Ascending aorta (tissue), 2 donors: ENCODE results near the gene BOC. TPM values are rescaled to one million over a fixed set of nuclear protein-coding genes. Genes with fewer than 3 reads are reported as not detected.
A peak's percentile ranks its signal among the peaks of the same experiment; 100 is the strongest.

ENCODE experiments used
- DNase-seq, 2 donors: peaks; one replicate each; pipeline ENCODE4 v3.0.0-alpha.2; 2019; ENCODE audit warnings: low spot score in 2 of 2
- H3K27ac ChIP-seq, 2 donors: fragments of 200-600 bp; sonication (generic); one replicate each; pipeline ENCODE4 v1.5.1; 2016 to 2017; ENCODE audit warnings: mild to moderate bottlenecking in 1 of 2
- H3K27me3 ChIP-seq: fragments of 200-600 bp; sonication (generic); one replicate; pipeline ENCODE4 v1.5.1; 2017
- H3K36me3 ChIP-seq, 2 donors: fragments of 200-600 bp; sonication (generic); one replicate each; pipeline ENCODE4 v1.5.1; 2016
- H3K4me1 ChIP-seq, 2 donors: fragments of 200-600 bp; sonication (generic); one replicate each; pipeline ENCODE4 v1.5.1; 2016 to 2017; ENCODE audit warnings: mild to moderate bottlenecking in 1 of 2
- H3K4me3 ChIP-seq, 2 donors: fragments of 200-600 bp; sonication (generic); one replicate each; pipeline ENCODE4 v1.5.1; 2016 to 2017; ENCODE audit warnings: mild to moderate bottlenecking in 1 of 2
- H3K9me3 ChIP-seq, 2 donors: fragments of 200-600 bp; sonication (generic); one replicate each; pipeline ENCODE4 v1.5.1; 2016
- CTCF ChIP-seq, 3 experiments: fragments of 200-600 bp in 2 of 3; fragments of 450-650 bp in 1 of 3; sonication (generic) in 2 of 3; IDR thresholded peaks; one replicate each; pipeline ENCODE4 v1.5.1; 2016 to 2019; ENCODE audit warnings: antibody characterized with exemption in 3 of 3, mild to moderate bottlenecking in 1 of 3, moderate library complexity in 1 of 3
- intact Hi-C: fragments of 100-400 bp; cut with DNase I; formaldehyde crosslinking; loops from one replicate; pipeline ENCODE4 v1.15.1; 2023
- total RNA-seq: library from RNA; depleted of rRNA; stranded (reverse); fragments of >200 nt; gene quantifications from one replicate; pipeline ENCODE4 v1.1.0, GENCODE V29; 2016

BOC gene
- total RNA-seq, 1 donor from 2014 or later = 31.3 TPM

DNA sequence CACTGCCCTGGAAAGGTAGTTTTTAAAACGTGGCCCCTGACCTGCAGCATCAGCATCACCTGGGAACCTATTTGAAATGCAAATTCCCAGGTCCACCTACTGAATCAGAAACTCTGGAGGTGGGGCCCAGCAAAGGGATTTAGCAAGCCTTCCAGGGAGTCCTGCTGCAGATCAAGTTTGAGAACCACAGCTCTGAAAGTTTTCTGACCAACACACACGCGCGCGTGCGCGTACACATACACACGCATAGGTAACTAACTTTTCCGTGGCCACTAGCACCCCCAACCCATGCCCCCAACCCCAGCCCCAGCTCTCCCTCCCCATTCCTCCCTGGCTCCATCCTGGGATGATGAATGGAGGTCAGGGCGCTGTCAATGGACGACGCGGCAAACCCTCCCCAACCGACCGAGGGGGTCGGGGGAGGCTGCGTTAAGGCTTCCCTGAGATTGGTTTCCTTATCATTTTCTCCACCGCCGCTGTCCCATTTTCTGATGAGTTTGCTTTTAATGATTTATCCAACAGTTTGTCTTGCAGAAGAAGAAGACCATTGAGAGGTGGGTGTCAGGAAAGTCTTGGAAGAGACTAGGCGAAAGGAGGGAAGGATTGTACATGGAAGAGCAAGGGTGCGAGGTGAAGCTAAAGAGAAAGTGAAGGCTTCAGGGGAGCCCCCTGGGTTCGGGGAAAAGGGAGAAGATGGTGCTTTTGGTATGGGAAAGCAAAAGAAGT lies 590 bp upstream of the BOC start:
- Histone ChIP-seq H3K27ac (peak overlapping the region; percentile 85 to 90), H3K4me3 (peak overlapping the region; percentile 70 to 94), H3K9me3 (no peaks in the 10 kb centered on the region), H3K4me1 (peaks cover 0 to 4% of the 10 kb centered on the region in 2 donors), H3K27me3 (no peaks in the 10 kb centered on the region), H3K36me3 (no peaks in the 10 kb centered on the region)
- intact Hi-C loops = loop anchor here (1.0 to 5.0 kb wide), 4 partner anchors 52 to 1123 kb away; partner anchors contain the start of gene C3orf52
- DNase-seq = no peak
- TF ChIP-seq CTCF (IDR thresholded peaks at IDR 0.05) = no peak

DNA sequence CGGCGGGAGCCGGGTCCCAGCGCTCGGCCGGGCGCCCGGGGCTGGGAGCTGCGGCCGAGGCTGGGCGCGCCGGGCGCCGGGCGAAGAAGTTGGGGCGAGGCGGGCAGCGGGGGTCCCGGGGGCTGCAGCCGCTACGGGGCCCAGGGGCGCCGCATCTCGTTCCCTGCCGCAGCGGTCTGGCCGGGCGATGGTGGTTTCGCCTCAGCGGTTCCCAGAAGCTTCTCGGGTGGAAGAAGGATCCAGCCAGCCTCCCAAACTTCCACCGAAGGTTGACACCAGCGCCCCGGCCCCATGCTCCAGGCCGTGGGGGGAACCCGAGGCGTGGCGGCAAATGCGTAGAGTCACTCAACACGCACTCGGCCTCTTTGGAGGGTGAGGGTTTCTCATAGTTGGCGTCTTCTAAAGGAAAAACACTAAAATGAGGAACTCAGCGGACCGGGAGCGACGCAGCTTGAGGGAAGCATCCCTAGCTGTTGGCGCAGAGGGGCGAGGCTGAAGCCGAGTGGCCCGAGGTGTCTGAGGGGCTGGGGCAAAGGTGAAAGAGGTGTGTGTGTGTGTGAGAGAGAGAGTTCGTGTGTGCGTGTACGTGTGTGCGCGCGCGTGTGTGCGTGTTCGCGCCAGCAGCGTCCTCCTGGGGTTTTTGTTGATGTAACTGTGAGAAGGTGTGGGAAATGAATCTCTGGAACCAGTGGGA lies 940 bp downstream of the BOC start:
- Histone ChIP-seq H3K4me1 (peaks cover 0 to 4% of the 10 kb centered on the region in 2 donors), H3K27me3 (no peaks in the 10 kb centered on the region), H3K27ac (peak overlapping the region; percentile 85 to 90), H3K4me3 (peak overlapping the region; percentile 70 to 94), H3K36me3 (peaks cover 0 to 4% of the 10 kb centered on the region in 2 donors), H3K9me3 (no peaks in the 10 kb centered on the region)
- intact Hi-C loops = loop anchor here (5.0 kb wide), 3 partner anchors 50 to 1125 kb away; partner anchors contain the start of gene C3orf52
- no peak for TF ChIP-seq CTCF (IDR thresholded peaks at IDR 0.05)
- DNase-seq = no peak

DNA sequence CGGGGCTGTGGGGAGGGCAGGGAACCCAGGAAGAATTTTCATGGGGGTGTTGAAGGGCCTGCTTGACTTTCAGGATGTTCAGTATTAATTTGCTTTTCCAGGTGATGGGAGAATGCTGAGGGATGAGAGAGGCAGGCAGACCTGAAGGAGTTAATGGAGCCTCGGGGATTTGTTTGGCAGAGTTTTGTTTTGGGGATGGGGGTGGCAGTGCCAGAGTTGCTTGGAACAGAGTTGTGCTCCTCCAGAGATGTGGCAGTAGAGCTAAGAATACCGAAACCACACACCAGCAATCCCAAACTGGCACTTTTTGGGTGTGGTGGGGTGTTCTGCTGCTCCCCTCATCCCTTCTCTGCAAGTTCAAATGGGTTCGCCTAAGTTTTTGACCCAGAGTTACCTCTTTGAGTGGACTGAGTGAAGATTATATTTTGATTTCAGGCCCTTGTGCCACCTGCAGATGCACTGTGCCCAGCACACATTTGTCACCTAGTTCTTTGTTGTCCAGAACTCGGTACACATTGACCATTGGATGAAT lies 1.6 kb downstream of the BOC start:
- Histone ChIP-seq H3K27me3 (no peaks in the 10 kb centered on the region), H3K9me3 (no peaks in the 10 kb centered on the region), H3K36me3 (peaks cover 0 to 4% of the 10 kb centered on the region in 2 donors), H3K27ac (peak overlapping the region; percentile 75 to 90), H3K4me3 (peak overlapping the region; percentile 70 to 94), H3K4me1 (peaks cover 0 to 4% of the 10 kb centered on the region in 2 donors)
- intact Hi-C loops = loop anchor here (5.0 kb wide), 3 partner anchors 49 to 1126 kb away; partner anchors contain the start of gene C3orf52
- no peak for DNase-seq
- TF ChIP-seq CTCF (IDR thresholded peaks at IDR 0.05) = no peak

- H3K4me1 ChIP-seq = peaks cover 0 to 4% of the 10 kb centered on the region in 2 donors
Measured at GRCh38 chr3:113213896-113214587, 2.7 kb downstream of the BOC start.

More at GRCh38 chr3:113213896-113214587, 2.7 kb downstream of the BOC start:
- H3K27me3 ChIP-seq = no peaks in the 10 kb centered on the region
- no peak for DNase-seq
- H3K27ac ChIP-seq = no peak overlapping the region
- intact Hi-C loops = loop anchor here (5.0 kb wide), 3 partner anchors 48 to 1127 kb away; partner anchors contain the start of gene C3orf52
- H3K9me3 ChIP-seq = no peaks in the 10 kb centered on the region
- TF ChIP-seq CTCF (IDR thresholded peaks at IDR 0.05) = no peak
- H3K36me3 ChIP-seq = peaks cover 4 to 10% of the 10 kb centered on the region in 2 donors
- H3K4me3 ChIP-seq = peak overlapping the region in 1 of 2 donors; percentile 94
